Measurements from ENCODE around the gene DUS1L.
A peak's percentile ranks its signal among the peaks of the same experiment; 100 is the strongest.

Gene DUS1L

DNA sequence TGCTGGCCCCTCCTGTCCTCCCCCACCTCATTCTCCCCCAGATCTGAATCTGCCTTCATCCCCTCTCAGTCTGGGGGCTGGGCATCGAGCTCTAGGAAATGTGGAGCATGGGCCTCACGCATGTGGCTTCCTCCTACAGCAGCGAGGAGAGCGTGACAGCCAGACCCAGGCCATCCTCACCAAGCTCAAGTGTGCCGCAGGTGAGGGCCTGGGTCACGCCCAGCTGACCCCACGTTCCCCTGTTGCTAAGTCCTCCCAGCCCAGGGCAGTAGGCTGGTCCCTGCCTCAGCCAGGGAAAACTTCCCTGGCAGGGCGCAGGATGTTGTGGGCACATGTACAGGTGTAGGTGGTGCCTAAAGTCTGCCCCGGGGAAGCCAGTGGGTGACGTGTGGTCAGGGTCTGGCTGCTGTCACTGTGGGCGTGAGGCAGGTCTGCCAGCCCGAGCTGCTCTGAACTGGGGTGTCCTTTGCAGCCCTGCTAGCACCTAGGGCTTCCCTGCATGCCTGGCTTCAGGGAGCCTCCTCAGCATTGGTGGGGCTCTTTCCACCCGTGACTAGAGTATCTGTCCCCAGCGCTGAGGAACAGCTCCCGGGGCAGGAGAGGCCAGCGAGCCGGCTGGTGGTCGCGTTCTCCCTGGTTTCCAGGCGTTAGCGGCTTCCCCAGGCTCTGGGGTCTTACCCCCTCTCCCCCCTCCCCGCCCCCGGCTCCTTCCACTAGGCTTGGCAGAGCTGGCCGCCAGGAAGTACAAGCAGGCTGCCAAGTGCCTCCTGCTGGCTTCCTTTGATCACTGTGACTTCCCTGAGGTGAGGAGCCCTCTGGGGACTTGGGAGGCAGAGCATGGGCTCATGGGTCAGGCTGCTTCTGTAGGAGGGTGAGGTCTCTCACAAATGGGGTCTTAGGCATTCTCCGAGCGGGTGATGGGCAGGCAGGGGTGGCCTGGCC lies 10.3 kb downstream of the DUS1L start:
- no peak for DNase-seq (ENCODE audit: low read depth in 3 of 3)

DNA sequence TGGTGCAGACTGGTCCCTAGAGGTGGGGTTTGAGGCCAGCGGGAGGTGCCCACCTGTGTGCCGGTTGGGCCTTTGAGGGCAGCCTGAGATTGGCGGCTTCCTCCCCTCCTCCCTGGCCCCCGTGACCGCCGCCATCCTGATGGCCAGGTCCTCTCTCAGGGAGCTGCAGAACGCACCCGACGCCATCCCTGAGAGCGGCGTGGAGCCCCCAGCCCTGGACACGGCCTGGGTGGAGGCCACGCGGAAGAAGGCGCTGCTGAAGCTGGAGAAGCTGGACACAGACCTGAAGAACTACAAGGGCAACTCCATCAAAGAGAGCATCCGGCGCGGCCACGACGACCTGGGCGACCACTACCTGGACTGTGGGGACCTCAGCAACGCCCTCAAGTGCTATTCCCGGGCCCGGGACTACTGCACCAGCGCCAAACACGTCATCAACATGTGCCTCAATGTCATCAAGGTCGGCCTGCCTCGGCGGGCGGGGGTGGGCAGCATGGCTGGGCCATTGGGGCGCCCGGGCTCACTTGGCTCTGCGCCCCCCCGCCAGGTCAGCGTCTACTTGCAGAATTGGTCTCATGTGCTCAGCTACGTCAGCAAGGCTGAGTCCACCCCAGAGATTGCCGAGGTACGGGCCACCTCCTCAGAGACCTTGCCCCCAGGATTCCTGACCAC lies 11.1 kb downstream of the DUS1L start:
- no peak for DNase-seq (ENCODE audit: low read depth in 3 of 3)

DNA sequence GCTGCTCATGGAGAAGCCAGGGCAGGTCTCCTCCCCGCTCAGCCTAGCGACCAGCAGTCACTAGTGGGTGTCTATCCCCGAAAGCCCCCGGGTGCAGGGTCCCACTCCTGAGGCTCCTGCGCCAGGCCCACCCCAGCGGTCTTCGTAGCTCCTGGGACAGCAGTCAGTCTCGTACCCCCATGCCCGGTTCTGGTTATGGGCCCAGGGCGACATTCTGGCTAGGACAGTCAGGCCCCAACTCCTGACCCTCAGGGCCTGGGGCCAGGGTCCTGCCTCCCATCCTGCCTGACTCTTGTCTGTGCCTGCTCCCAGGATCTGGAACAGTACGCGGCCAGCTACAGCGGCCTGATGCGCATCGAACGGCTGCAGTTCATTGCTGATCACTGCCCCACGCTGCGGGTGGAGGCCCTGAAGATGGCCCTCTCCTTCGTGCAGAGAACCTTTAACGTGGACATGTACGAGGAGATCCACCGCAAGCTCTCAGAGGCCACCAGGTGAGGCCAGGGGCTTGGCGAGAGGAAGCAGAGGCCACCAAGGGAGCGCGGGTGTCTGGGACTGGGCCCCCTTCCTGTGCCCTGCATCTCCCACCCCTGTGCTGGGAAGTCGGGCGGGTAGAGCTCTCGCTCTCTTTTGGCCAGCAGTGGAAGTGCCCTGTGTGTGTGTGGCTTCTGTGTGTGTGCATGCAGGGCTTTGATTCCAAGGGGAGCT lies 11.9 kb downstream of the DUS1L start:
- no peak for DNase-seq (ENCODE audit: low read depth in 3 of 3)

DNA sequence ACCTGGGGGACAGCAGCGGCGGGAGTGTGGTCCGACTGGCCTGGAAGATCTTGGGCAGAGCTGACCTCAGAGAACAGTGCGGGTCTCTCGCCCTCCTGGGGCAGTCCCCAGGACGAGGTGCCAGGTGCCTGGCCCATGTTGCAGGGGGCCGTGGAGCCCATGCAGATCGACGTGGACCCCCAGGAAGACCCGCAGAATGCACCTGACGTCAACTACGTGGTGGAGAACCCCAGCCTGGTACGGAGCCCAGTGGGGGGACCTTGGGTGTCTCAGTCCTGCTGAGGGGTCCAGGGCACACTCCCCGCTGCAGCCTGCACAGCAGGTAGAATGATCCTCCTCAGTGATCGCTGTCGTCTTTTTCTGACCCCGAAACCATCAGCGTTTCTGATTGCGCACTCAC lies 12.5 kb downstream of the DUS1L start:
- DNase-seq (ENCODE audit: low read depth in 3 of 3) = no peak

DNA sequence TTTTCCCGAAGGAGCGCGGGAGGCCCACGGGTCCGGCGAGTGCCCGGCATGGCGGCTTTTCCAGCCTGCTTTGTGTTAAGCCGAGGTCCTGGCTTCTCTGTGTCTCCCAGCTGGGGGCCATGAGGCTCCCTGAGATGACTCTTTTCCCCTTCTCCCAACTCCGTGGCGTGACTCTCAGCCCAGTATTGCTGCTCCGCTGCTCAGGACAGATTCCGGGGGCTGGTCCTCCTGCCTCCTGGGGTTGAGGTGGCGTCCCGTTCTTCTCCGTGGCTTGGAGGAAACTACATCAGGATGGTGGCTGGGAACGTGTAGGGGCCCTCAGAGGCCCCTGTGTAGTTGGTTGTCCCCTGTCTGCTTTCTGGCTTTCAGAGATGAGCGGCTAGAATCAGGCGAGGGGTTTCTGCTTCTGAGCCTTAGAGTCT lies 13.0 kb downstream of the DUS1L start:
- DNase-seq (ENCODE audit: low read depth in 3 of 3) = no peak

DNA sequence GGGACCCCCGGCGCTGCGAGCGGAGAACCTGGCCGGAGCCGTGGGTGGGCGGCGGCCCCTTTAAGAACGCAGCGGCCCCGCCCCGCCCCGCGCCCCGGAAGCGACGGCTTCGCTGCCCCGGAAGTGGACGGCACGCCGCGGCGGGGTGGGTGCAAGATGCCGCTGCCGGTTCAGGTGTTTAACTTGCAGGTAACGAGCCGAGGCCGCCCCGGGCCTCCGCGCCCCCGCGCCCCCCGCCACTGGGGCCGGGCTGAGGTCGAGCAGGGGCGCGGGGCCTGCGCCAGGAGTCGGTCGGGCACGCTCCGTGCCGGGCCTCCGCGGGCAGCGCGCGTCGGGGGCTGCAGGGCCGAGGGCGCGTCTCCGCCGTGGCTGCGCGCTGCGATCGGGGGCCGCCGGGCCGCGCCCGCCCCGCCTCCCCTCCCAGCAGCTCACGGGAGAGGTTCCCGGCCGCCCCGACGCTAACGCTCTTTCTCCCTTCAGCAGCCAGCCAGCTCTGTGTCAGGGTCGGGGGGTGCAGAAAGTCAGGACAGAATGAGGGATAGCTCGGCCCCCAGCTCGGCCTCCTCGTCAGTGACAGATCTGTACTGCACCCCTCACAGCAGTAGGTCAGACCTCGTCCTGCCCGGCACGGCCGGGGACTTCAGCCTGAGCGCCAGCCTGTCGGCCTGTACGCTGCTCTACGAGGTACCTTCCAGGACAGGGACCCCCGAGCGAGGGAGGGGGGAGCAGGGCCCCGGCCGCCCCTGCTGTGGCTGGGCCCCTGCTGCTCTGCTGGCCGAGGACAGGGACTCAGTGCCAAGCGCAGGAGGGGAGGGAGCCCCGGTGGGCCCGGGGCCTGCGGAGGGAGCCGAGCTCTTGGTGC lies 13.6 kb downstream of the DUS1L start, which contains the start of the genes GPS1 and RFNG:
Gene GPS1, plus strand, starts transcription at position 123 of the 862 bp plus-strand sequence. Its CDS starts 34 bp downstream, at position 157.
Gene RFNG, minus strand, starts transcription at position 36 of the 862 bp plus-strand sequence. CDS start 45 bp downstream, outside the sequence.
- DNase-seq (ENCODE audit: low read depth in 3 of 3) = peak; percentile 66 to 77 (median 73)

DNA sequence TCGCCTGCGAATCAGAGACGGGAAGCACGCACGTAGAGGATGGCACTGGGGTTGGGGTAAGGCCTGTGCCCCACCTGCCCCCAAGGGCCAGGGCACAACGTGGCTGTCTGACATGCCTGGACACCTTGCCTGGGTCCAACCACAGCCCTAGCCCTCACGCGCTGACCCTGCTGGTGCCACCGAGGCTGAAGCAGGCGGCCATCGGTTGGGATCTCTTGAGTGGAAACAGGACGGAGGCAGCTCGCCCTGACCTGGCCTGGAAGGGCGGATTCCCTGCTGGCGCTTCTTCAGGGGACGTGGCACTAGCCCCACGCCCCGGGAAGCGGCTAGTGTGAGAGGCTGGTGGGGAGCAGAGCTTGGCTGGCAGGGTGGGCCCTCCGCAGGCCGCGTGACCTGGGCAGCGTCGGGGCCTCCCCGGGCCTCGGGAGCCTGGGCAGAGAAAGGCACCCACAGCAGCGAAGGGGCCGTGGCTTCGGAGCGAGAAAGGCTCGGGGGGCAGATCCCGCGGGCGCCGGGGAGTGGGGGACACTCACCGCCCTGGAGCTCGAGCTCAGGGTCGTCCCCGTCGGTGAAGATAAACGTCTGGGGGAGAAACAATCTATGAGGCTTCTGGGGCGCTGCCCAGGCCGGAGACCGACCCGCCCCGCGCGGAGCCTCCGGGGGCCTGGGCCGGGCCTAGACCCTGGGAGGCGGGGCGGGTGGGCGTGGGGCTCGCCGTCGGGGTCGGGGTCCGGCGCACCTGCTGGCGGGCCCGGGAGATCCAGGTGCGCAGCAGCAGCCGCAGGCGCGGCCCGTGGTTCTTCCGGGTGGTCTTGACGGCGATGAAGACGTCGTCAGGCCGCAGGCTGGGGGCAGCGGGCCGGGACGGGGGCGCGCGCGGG lies 14.6 kb downstream of the DUS1L start:
- DNase-seq (ENCODE audit: low read depth in 3 of 3) = no peak

DNA sequence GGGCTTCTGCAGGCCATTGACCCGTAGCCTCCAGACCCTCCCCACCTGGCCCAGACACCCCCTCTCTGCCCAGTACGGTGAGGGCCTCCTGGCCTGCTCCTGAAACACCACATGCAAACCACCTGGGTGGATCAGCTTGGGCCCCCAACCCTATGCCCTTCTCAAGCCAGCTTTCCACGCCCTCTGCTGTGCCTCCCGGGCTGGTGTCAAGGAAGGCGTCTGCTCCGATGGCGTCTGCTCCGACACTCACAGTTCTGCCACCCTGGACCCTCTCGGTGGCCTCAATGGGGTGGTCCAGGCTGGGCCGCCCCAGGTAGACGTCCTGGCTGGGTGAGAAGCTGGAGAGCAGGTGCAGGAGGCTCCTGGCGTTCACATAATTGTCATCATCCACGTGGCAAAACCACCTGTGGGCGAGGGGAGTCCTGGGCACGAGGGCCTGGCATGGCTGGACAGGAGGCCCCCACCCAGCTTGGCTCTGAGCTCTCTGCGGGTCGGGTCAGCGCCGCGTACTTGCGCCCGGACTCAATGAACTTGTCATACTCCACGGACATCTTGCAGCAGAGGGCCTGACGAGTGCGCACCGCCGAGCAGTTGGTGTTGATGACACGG lies 15.3 kb downstream of the DUS1L start:
- no peak for DNase-seq (ENCODE audit: low read depth in 3 of 3)

DNA sequence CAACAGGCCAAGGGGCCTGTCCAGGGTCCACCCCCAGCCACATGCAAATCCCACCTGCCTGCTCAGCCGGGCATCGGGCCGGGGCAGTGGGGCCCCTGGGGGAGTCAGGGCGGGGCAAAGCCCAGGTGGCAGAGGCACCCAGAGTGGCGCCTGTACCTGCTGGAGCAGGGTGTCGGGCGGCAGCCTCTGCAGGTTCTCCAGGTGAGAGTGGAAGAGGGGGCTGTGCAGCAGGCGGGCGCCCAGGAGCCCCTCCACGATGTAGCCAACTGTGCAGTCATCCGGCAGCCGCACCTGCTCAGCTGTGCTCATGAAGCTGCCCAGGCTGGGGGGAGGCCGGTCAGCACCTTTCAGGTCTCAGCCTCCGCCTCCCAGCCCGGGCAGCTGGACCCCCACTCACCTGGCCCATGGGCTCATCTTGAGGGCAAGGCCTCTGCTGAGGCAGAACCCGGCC lies 16.1 kb downstream of the DUS1L start:
- no peak for DNase-seq (ENCODE audit: low read depth in 3 of 3)

DNA sequence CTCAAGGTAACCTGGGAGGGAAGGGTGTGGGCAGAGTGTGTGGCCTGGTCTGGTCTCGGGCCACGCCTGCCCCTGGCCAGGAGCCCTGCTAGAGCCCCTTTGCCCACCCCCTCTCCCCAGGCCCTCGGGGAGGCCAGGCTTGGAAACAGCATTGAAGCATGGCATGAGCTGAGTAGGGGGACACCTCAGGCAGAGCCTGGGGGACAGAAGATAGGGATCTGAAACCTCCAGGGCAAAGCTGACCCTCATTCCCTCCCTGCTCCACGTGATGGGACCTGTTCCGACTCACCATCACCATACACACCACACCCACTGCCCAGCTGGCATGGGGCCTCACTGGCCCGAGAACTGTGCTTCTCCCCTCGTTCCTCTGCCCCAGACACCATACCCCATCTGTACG lies 16.5 kb downstream of the DUS1L start:
- DNase-seq (ENCODE audit: low read depth in 3 of 3) = no peak

DNA sequence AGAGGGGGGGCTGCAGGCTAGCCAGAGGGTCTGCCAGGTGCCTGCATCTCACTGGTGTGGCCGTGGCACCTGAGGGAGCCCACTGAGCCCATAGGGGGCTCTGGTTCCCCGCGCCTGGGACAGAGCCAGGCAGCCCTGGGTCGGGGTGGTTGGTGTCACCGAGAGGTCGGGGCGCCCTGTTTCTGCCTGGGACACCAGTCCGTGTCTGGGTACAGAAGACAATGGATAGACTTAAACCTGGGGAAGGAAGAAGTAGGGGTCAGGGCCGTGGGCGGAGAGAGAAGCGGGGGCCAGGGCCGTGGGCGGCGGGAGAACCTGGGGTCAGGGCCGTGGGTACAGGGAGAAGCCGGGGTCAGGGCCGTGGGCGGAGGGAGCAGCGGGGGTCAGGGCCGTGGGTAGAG lies 17.0 kb downstream of the DUS1L start:
- DNase-seq (ENCODE audit: low read depth in 3 of 3) = no peak

DNA sequence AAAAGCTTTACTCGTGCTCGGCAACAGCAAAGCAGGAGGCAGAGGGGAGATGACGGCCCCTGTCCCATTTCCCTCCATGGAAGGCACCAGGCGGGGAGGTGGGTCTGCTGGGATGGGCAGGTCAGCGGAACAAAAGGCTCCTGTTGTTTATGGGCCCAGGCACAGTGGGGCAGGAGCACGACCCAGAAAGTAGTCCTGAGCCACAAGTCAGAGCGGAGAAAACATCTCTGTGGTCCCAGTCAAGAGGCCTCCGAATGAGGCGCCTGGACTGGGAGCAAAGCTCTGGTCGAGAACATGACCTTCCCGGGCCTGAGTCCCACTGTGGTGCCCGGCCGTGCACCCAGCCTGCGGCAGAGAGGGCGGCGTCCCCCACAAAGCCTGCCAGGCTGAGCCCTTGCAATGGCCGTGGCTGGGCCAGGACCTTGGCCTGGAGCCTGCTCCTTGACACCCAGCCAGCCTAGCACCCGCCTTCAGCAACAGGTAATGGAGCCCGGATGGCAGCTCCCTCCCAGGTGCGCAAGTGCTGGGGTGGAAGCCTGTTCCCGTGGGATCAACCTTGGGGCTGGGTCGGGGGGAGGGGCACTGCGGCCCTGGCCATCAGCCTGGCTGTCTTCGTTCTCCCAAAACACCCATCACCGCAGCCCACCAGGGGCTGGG lies 17.6 kb downstream of the DUS1L start:
- DNase-seq (ENCODE audit: low read depth in 3 of 3) = no peak

DNA sequence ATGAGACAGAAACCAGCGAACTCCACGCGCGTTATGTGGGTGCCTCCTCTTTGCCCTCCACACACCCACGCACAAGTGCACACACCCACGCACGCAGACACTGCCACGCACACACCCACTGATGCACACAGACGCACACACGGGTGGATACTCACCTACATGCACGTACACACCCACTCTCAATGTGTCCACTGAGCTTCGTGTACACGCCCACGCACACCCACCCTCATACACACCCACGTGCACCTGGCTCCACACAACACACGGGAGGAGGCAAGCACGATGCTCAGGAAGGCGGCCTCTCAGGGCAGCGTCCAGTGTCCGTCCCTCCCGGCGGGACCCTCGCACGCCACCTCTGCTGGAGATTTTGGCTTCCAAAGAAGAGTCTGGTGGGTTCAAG lies 18.2 kb downstream of the DUS1L start:
- no peak for DNase-seq (ENCODE audit: low read depth in 3 of 3)

DNA sequence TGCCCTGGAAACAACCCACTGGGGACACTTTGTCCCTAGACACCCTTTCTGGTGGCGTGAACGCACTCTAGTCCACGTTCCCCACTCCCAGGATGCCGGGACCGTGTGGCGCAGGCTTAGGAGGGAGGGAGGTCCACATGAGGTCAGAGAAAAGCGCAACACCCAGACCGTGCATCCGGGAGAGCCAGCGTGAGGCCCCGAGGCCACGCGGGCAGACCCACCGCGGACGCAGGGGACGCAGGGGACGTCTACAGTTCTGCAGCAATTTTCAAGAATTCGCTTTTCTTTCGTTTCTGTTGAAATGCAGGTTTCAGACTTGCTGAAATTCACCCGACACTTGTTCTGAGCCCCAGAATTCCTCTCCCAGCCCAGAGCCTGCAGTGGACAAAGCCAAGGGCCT lies 18.7 kb downstream of the DUS1L start:
- DNase-seq (ENCODE audit: low read depth in 3 of 3) = no peak

DNA sequence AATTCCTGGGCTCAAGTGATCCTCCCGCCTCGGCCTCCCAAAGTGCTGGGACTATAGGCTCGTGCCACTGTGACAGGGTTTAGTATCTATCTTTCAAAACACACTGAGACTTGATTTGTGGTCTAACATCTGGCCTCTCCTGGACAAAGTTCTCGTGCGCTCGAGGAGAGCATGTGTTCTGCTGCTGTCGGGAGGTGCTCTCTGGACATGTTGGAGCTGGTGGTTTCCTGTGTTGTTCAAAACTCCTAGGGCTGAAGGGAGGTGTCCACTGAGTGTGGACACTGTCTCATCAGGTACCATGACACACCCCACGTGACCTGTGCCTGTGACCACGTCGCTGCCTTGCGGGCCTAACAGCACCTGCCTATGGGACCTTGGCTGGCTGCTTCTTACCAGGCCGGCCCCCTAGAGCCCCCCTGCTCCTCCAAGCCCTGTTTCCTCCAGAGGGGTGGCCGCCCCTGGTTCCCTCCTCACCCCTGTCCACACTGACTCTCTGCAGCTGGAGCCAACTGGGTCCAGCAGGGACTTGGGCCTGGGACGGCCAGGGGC lies 19.6 kb downstream of the DUS1L start:
- DNase-seq (ENCODE audit: low read depth in 3 of 3) = no peak

DNA sequence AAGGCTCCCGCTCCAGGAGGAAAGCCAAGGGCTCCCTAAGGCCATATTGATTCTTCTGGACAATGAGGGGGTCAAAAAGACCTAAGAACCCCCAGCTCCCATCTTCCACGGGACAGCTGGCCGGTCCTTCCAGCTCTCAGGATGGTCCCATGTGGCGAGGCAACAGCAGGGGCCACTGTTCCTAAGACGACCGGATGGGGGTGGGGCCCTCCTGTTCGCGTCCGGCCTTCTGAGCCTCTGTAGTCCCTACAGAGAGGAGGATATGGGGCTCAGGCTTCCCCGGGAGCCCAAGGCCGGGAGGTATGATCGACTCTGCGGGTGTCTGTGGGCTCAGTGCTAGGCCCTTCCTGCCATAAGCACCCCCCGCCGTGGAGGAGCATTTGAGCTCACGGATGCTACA lies 22.1 kb downstream of the DUS1L start:
- DNase-seq (ENCODE audit: low read depth in 3 of 3) = no peak

DNA sequence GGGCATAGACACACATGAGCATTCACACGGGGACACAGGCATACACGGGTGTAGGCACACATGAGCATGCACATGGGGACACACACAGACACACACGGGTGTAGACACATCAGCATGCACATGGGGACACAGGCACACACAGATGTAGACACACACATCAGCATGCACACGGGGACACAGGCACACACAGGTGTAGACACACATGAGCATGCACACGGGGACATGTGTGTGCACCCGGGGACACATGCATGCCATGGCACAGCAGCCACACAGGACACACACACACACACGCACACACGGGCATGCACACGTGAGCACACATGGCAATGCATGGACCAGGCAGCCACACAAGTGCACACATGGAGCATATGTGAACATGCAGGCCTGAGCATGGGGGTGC lies 23.0 kb downstream of the DUS1L start:
- DNase-seq (ENCODE audit: low read depth in 3 of 3) = no peak

DNA sequence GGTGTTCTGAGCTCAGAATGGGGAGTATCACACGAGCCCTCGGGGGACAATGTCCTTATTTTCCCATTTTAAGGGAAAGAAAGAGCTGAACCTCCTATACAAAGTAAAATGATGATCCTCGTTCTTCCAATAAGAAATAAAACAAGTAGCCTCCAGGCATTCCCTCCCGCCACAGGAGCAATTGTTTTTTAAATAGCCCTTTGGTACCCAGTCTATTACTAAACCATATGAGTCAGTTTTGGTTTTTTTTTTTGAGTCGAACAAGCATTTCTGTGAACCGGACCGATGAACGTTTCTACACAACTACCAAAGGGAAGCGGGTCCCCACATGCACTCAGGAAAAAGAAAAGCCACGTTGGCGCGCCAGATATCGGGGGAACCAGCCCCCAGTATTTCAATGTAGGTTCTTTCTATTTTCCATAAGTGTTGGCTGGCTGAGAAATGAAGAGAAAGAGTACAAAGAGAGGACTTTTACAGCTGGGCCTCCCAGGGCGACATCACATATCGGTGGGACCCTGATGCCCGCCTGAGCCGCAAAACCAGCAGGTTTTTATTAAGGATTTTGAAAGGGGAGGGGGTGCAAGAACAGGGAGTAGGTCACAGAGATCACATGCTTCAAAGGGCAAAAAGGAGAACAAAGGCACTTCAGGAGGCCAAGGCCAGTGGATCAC lies 24.3 kb downstream of the DUS1L start:
- no peak for DNase-seq (ENCODE audit: low read depth in 3 of 3)
